ENCODE measurements around the gene RASAL3.

DNA sequence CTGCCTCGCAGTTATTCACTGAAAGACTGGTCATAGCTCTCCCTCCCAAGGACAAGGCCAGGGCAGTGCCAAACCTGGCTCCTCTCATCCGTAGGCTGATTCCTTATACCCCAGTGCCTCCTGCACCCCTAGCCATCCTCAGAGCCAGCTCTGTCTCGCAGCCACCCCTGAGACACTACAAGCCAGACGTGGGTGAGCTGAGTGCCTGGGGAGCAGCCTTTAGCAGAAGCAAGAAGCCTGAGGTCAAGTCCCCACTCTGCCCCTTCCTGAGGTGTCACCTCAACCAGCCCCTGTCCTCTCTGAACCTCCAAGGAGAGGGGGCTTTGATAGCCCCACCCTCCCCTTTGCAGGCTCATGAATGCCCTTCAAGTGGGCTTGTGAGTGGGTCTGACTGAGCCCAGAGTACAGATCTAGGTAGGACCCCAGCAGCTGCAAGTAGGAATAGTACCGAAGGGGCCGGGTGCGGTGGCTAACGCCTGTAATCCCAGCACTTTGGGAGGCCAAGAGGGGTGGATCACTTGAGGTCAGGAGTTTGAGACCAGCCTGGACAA is 30.8 kb downstream of the RASAL3 start:
- TF ChIP-seq POLR2A (IDR thresholded peaks at IDR 0.05; ENCODE audit: extremely low read depth, insufficient read length) (no peak), CTCF (IDR thresholded peaks at IDR 0.05; ENCODE audit: low read depth, low read length) (no peak)

Measured in NB4 (cell line).